ENCODE measurements around the gene RNF224. TPM values are rescaled to one million over a fixed set of nuclear protein-coding genes. Genes with fewer than 3 reads are reported as not detected.

RNF224 gene
- total and polyA plus RNA-seq, 2 of the 13 experiments (the other 11 are each of a cell fraction or from before 2014, with no cell fraction given), result 0.09 TPM; not detected in 1

- TF ChIP-seq ZNF770 (CRISPR knock-in tag; IDR thresholded peaks at IDR 0.05) (no peak), ZBTB49 (CRISPR knock-in tag; IDR thresholded peaks at IDR 0.05; ENCODE audit: borderline replicate concordance) (peak; percentile 84; the same call in 1 of the 2 replicates), ARNT2 (CRISPR knock-in tag; IDR thresholded peaks at IDR 0.05; ENCODE audit: low read depth) (peak; percentile 5; the same call in 1 of the 2 replicates), ZNF550 (CRISPR knock-in tag; IDR thresholded peaks at IDR 0.05; ENCODE audit: borderline replicate concordance) (no peak), NCOA1 (CRISPR knock-in tag; IDR thresholded peaks at IDR 0.05) (0 out of 2 replicates have a peak, but pooled peaks have one; percentile 20), CBFB (CRISPR knock-in tag; IDR thresholded peaks at IDR 0.05) (peak; percentile 60; the same call in 1 of the 2 replicates), EED (CRISPR knock-in tag; IDR thresholded peaks at IDR 0.05) (no peak), FLYWCH1 (CRISPR knock-in tag; IDR thresholded peaks at IDR 0.05) (no peak), THAP7 (CRISPR knock-in tag; IDR thresholded peaks at IDR 0.05) (no peak), MBNL3 (CRISPR knock-in tag; conservative IDR thresholded peaks at IDR 0.05) (no peak), ZEB1 (IDR thresholded peaks at IDR 0.05; ENCODE audit: insufficient replicate concordance, low read depth) (no peak), MED1 (CRISPR knock-in tag; IDR thresholded peaks at IDR 0.05) (peak; percentile 53), CTCF (CRISPR knock-in tag; IDR thresholded peaks at IDR 0.05) (no peak), CENPT (CRISPR knock-in tag; IDR thresholded peaks at IDR 0.05; ENCODE audit: low read depth) (no peak), THRA (CRISPR knock-in tag; IDR thresholded peaks at IDR 0.05; ENCODE audit: borderline replicate concordance) (no peak), ARID3A (IDR thresholded peaks at IDR 0.05; ENCODE audit: low read depth, low read length) (no peak), REPIN1 (CRISPR knock-in tag; IDR thresholded peaks at IDR 0.05; ENCODE audit: borderline replicate concordance, low read depth) (peak; percentile 54), POLR2G (IDR thresholded peaks at IDR 0.05; ENCODE audit: low read depth, low read length) (peak; percentile 99)
These were observed 13.7 kb downstream of the RNF224 start, which contains the start of gene TUBB4B (continued) for GRCh38 chr9:137240841-137241489.
